Esophagus muscularis mucosa (tissue), 4 donors: ENCODE data around the gene PDE4D. TPM values are rescaled to one million over a fixed set of nuclear protein-coding genes. Genes with fewer than 3 reads are reported as not detected.

Experiments used
- DNase-seq: peaks from one replicate; pipeline ENCODE4 v3.0.0-alpha.2; 2017; ENCODE audit errors: extremely low spot score
- H3K27ac ChIP-seq, 4 donors: fragments of 200-600 bp; sonication (generic); replicated peaks in 1 of 4; 1 replicate in 3 of 4; 2 replicates in 1 of 4; pipeline ENCODE4 v1.5.1; 2016 to 2019; ENCODE audit warnings: mild to moderate bottlenecking in 1 of 4
- H3K27me3 ChIP-seq, 4 donors: fragments of 200-600 bp; sonication (generic); one replicate each; pipeline versions ENCODE4 v1.5.1 to v1.6.0; 2016 to 2019
- H3K36me3 ChIP-seq, 4 donors: fragments of 200-600 bp; sonication (generic); one replicate each; pipeline ENCODE4 v1.5.1; 2016 to 2019
- H3K4me1 ChIP-seq, 4 donors: fragments of 200-600 bp; sonication (generic); one replicate each; pipeline ENCODE4 v1.5.1; 2016 to 2019
- H3K4me3 ChIP-seq, 4 donors: fragments of 200-600 bp; sonication (generic); 1 replicate in 2 of 4; 2 replicates in 2 of 4; pipeline ENCODE4 v1.5.1; 2016 to 2019; ENCODE audit warnings: mild to moderate bottlenecking in 4 of 4, moderate library complexity in 1 of 4
- H3K9me3 ChIP-seq, 4 donors: fragments of 200-600 bp; sonication (generic); 1 replicate in 3 of 4; 2 replicates in 1 of 4; pipeline ENCODE4 v1.5.1; 2016 to 2019
- EP300 ChIP-seq: sonication (generic); formaldehyde crosslinking; IDR thresholded peaks from one replicate; pipeline ENCODE4 v1.6.1; 2017; ENCODE audit warnings: antibody characterized with exemption
- POLR2A ChIP-seq: fragments of 450-650 bp; IDR thresholded peaks from one replicate; pipeline ENCODE4 v1.6.1; 2017; ENCODE audit warnings: antibody characterized with exemption, moderate library complexity, mild to moderate bottlenecking, low read depth
- POLR2AphosphoS5 ChIP-seq, 2 donors: sonication (generic); formaldehyde crosslinking; IDR thresholded peaks; one replicate each; pipeline ENCODE4 v1.6.1; 2017; ENCODE audit warnings: antibody characterized with exemption in 2 of 2
- whole genome bisulfite sequencing: methylation state at CpG from one replicate; pipeline ENCODE4 v1.1.5; 2018; 5-methylcytosine and 5-hydroxymethylcytosine counted together
- intact Hi-C: fragments of 100-400 bp; cut with DNase I; formaldehyde crosslinking; loops from one replicate; pipeline ENCODE4 v1.15.1; 2023
- total RNA-seq, 4 donors: library from RNA; depleted of rRNA; stranded (reverse); fragments of >200 nt; gene quantifications; one replicate each; pipeline versions ENCODE4 v1.1.0 to v1.2.1, GENCODE V29; 2016
- TF ChIP-seq, protein P1 (sequence below), 3 experiments: fragments of 200-600 bp in 2 of 3; fragments of 450-650 bp in 1 of 3; sonication (generic) in 2 of 3; IDR thresholded peaks; one replicate each; pipeline ENCODE4 v1.5.1; 2017 to 2019; ENCODE audit warnings: antibody characterized with exemption in 3 of 3, mild to moderate bottlenecking in 2 of 3, moderate library complexity in 1 of 3

The PDE4D gene
- total RNA-seq, 4 donors from 2014 or later, result 39.2 to 87.0 (median 50.2) TPM

DNA sequence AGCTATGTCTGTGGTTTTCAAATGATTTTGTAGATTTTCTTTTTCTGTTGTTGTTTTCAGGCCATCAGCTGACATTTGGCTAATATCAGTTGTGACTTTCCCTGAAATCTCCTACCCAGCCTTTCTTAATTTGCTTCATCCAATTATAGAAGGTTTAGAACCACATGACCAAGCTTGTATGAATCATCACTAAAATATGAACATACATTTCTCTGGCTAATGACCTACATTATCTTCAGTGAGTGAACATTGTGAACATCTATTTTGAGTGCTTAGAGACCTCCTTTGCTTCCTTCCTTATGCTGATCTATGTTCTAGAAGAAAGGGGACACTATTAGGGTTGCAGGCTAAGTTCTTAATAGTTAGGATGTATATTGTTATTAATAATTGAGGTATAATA, 778.2 kb downstream of the PDE4D start:
- intact Hi-C loops, result no loop called here
- H3K9me3 ChIP-seq, result no peaks in the 10 kb centered on the region
- H3K27me3 ChIP-seq, result no peaks in the 10 kb centered on the region
- TF ChIP-seq, protein P1, sequence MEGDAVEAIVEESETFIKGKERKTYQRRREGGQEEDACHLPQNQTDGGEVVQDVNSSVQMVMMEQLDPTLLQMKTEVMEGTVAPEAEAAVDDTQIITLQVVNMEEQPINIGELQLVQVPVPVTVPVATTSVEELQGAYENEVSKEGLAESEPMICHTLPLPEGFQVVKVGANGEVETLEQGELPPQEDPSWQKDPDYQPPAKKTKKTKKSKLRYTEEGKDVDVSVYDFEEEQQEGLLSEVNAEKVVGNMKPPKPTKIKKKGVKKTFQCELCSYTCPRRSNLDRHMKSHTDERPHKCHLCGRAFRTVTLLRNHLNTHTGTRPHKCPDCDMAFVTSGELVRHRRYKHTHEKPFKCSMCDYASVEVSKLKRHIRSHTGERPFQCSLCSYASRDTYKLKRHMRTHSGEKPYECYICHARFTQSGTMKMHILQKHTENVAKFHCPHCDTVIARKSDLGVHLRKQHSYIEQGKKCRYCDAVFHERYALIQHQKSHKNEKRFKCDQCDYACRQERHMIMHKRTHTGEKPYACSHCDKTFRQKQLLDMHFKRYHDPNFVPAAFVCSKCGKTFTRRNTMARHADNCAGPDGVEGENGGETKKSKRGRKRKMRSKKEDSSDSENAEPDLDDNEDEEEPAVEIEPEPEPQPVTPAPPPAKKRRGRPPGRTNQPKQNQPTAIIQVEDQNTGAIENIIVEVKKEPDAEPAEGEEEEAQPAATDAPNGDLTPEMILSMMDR (IDR thresholded peaks at IDR 0.05), result no peak
- TF ChIP-seq EP300, result no peak
- TF ChIP-seq POLR2A, result no peak
- TF ChIP-seq POLR2AphosphoS5 (IDR thresholded peaks at IDR 0.05), result no peak
- no peak for DNase-seq
- peaks cover 0 to 11% (median 3%) of the 10 kb centered on the region in 4 donors for H3K4me1 ChIP-seq
- H3K27ac ChIP-seq, result no peak overlapping the region
- H3K36me3 ChIP-seq, result no peaks in the 10 kb centered on the region
- no peak overlapping the region for H3K4me3 ChIP-seq

DNA sequence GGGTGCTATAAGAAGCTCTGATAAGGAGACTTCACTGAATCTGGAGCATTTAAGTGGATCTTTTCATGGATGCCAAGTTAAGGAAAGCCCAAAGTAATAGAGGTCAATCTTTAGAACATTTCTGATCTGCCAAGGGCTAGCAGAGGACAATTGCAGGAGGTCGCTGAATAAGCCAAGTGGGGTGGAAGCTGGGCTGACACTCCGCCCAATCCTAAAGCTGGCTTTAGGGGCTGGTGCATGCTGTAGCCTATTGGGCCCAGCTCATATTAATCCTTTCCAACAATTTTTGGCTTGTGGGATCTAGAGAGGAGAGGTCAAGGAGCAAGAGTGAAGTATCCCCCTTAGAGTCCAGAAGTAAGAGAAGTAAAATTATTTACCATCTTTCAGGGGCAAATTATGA, 784.1 kb downstream of the PDE4D start:
- WGBS, result 100% methylated on average over 2 of the region's 2 CpGs
- H3K36me3 ChIP-seq, result no peaks in the 10 kb centered on the region
- H3K4me1 ChIP-seq, result peaks cover 6 to 23% (median 18%) of the 10 kb centered on the region in 4 donors
- intact Hi-C loops, result no loop called here
- TF ChIP-seq, protein P1 (IDR thresholded peaks at IDR 0.05), result no peak
- TF ChIP-seq POLR2AphosphoS5 (IDR thresholded peaks at IDR 0.05) (no peak), EP300 (no peak), POLR2A (no peak)
- H3K9me3 ChIP-seq, result no peaks in the 10 kb centered on the region
- no peak overlapping the region for H3K27ac ChIP-seq
- DNase-seq, result no peak
- H3K4me3 ChIP-seq, result no peak overlapping the region
- H3K27me3 ChIP-seq, result no peaks in the 10 kb centered on the region

DNA sequence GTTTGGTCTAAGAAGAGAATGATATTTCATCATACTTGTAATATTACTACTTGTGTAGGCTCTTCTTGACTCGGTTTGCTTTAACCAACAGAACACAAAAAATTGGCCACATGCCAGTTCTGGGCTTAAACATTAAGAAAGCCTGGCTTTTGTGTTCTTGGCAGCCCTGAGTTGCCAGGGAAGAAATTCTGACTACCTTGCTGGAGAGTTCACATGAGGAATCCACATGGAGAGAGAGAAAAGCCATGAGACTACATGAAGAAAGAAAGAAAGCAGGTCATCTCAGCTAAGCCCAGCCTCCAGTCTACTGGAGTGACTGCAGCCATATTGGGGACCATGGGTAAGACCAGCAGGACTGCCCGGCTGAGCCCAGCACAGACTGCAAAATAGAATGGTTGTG, 785.8 kb downstream of the PDE4D start:
- TF ChIP-seq POLR2A (no peak), EP300 (no peak), POLR2AphosphoS5 (IDR thresholded peaks at IDR 0.05) (no peak)
- TF ChIP-seq, protein P1 (IDR thresholded peaks at IDR 0.05), result no peak
- H3K27ac ChIP-seq, result no peak overlapping the region
- 71% methylated on average over 2 of the region's 2 CpGs for WGBS
- H3K4me1 ChIP-seq, result peaks cover 7 to 33% (median 28%) of the 10 kb centered on the region in 4 donors
- H3K9me3 ChIP-seq, result no peaks in the 10 kb centered on the region
- H3K36me3 ChIP-seq, result no peaks in the 10 kb centered on the region
- DNase-seq, result no peak
- H3K27me3 ChIP-seq, result no peaks in the 10 kb centered on the region
- intact Hi-C loops, result no loop called here
- H3K4me3 ChIP-seq, result no peak overlapping the region

DNA sequence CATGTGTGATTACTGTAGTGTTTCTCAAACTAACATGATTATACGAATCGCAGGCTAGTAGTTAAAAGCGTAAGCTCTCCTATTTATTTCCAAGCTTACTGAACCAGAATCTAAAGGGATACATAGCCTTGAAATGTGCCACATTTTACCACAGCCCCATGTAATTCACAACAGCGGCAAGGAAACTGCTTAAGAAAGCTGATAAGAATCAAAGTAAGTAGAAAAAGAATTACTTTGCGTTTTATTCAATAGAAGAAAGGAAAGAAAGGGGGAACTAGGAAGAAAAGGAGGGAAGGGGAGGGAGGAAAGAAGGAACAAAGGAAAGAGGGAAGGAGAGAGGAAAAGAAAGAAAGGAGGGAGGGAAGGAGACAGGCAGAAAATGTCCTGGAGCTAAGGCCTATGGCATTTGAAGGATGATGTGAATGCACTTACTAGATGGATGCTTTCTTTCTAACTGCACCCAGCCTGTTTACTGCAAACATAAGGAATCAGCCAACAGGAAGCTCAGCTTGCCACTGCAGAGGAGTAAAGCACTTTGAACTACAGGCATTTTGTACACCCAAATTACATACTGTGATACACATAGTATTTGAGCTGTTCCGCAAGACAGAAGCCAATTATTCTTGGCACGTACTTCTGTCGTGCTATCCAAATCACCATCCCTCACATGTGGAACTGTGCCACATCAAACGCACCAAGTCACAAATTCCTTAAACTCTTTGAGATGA, 789.0 kb downstream of the PDE4D start:
- Histone ChIP-seq H3K4me1 (peaks cover 7 to 37% (median 29%) of the 10 kb centered on the region in 4 donors), H3K27ac (no peak overlapping the region), H3K36me3 (no peaks in the 10 kb centered on the region), H3K9me3 (no peaks in the 10 kb centered on the region), H3K4me3 (no peak overlapping the region), H3K27me3 (no peaks in the 10 kb centered on the region)
- 72% methylated on average over 9 of the region's 9 CpGs for WGBS
- intact Hi-C loops, result no loop called here
- TF ChIP-seq POLR2AphosphoS5 (IDR thresholded peaks at IDR 0.05), result no peak
- TF ChIP-seq POLR2A, result no peak
- TF ChIP-seq, protein P1 (IDR thresholded peaks at IDR 0.05), result no peak
- TF ChIP-seq EP300, result no peak
- no peak for DNase-seq

DNA sequence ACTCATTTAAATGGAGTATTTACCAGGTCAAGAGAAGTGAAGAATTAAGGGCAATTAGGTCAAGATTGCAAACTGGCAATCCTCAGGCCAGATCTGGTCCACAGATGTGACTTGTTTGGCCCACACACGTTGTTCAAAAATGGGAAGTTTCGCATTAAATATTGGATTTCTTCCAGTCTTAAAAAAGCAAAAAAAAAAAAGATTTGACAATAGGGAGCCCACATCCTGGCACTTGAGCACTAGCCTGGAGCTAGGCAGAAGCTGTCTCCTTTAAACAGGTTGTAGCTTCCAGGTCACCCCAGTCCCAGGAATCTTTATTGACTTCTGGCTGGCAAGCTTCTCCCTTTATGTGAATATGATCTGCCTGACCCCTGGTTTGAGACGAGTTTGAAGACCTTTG, 790.2 kb downstream of the PDE4D start:
- 58% methylated on average over 3 of the region's 3 CpGs for WGBS
- DNase-seq, result no peak
- no peak overlapping the region for H3K27ac ChIP-seq
- peaks cover 7 to 37% (median 29%) of the 10 kb centered on the region in 4 donors for H3K4me1 ChIP-seq
- no peaks in the 10 kb centered on the region for H3K27me3 ChIP-seq
- H3K9me3 ChIP-seq, result no peaks in the 10 kb centered on the region
- H3K36me3 ChIP-seq, result no peaks in the 10 kb centered on the region
- H3K4me3 ChIP-seq, result no peak overlapping the region
- no peak for TF ChIP-seq POLR2AphosphoS5 (IDR thresholded peaks at IDR 0.05)
- TF ChIP-seq POLR2A, result no peak
- intact Hi-C loops, result no loop called here
